ENCODE data around the gene EFTUD2.

DNA sequence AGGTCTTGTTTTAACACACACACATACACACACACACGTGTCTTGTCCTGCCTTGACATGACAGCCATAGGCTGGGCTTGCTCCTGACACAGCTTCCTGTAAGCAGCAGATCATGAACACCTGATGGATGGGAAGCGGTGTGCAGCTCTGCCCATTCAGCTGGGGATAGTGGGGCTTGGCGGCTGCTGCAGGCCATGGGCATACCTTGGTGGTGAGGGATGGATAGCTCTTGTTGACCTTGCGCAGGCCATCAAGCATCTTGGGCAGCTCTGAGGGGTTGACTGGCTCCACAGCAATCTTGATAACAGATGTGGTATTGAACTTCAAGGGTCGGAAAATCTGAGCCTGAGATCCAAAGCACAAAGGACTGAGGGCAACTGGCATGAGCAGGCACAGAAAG, 39.5 kb downstream of the EFTUD2 start:
- TF ChIP-seq EP300 (IDR thresholded peaks at IDR 0.05; ENCODE audit: low read depth): no peak
- TF ChIP-seq, protein P1, sequence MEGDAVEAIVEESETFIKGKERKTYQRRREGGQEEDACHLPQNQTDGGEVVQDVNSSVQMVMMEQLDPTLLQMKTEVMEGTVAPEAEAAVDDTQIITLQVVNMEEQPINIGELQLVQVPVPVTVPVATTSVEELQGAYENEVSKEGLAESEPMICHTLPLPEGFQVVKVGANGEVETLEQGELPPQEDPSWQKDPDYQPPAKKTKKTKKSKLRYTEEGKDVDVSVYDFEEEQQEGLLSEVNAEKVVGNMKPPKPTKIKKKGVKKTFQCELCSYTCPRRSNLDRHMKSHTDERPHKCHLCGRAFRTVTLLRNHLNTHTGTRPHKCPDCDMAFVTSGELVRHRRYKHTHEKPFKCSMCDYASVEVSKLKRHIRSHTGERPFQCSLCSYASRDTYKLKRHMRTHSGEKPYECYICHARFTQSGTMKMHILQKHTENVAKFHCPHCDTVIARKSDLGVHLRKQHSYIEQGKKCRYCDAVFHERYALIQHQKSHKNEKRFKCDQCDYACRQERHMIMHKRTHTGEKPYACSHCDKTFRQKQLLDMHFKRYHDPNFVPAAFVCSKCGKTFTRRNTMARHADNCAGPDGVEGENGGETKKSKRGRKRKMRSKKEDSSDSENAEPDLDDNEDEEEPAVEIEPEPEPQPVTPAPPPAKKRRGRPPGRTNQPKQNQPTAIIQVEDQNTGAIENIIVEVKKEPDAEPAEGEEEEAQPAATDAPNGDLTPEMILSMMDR (IDR thresholded peaks at IDR 0.05): no peak
